Hepatocyte (in vitro differentiated cells): ENCODE data around the gene TNFRSF1A.

Experiments
- CTCF ChIP-seq: fragments of 200-600 bp; sonication (generic); IDR thresholded peaks from 2 replicates; pipeline ENCODE4 v1.5.1; 2016; ENCODE audit warnings: antibody characterized with exemption, mild to moderate bottlenecking; ENCODE audit not compliant: poor library complexity
- EZH2 ChIP-seq: fragments of 200-600 bp; sonication (generic); IDR thresholded peaks from 2 replicates; pipeline ENCODE4 v1.6.1; 2016; ENCODE audit warnings: antibody characterized with exemption, mild to moderate bottlenecking, borderline replicate concordance
- EZH2phosphoT487 ChIP-seq: fragments of 200-600 bp; sonication (generic); IDR thresholded peaks from one replicate; pipeline ENCODE4 v1.6.1; 2018; ENCODE audit warnings: antibody characterized with exemption, mild to moderate bottlenecking, low read depth, moderate library complexity; ENCODE audit not compliant: unreplicated experiment, severe bottlenecking

GRCh38 chr12:6391013-6391412, 49.1 kb upstream of the TNFRSF1A start:
- TF ChIP-seq CTCF (no peak), EZH2 (no peak), EZH2phosphoT487 (no peak)
